Upper lobe of right lung (tissue), 1 donor: ENCODE data around the gene TACR1. TPM values are rescaled to one million over a fixed set of nuclear protein-coding genes. Genes with fewer than 3 reads are reported as not detected.

Experiments
- ATAC-seq: fragments of 200-7000 bp; cut with Tn5 transposase; one replicate; pipeline ENCODE4 v1.9.1; 2020; ENCODE audit warnings: mild to moderate bottlenecking, moderate library complexity
- DNase-seq: peaks from one replicate; pipeline ENCODE4 v3.0.0-alpha.2; 2020
- H3K27ac ChIP-seq: fragments of 200-600 bp; one replicate; pipeline ENCODE4 v1.8.0; 2022
- H3K27me3 ChIP-seq: fragments of 200-600 bp; one replicate; pipeline ENCODE4 v1.8.0; 2022; ENCODE audit warnings: mild to moderate bottlenecking
- H3K36me3 ChIP-seq: fragments of 200-600 bp; one replicate; pipeline ENCODE4 v1.8.0; 2022
- H3K4me1 ChIP-seq: fragments of 200-600 bp; one replicate; pipeline ENCODE4 v1.8.0; 2022
- H3K4me3 ChIP-seq: fragments of 200-600 bp; one replicate; pipeline ENCODE4 v1.8.0; 2022; ENCODE audit warnings: mild to moderate bottlenecking
- H3K9me3 ChIP-seq: fragments of 200-600 bp; one replicate; pipeline ENCODE4 v1.8.0; 2022
- intact Hi-C: fragments of 100-400 bp; cut with DNase I; formaldehyde crosslinking; loops from one replicate; pipeline ENCODE4 v1.11.0; 2022
- total RNA-seq: library from RNA; stranded (reverse); fragmentation: NEBNext Ultra II Directional; extraction: Animal tissue kit (Norgen Biotek cat#: 25700); gene quantifications from one replicate; pipeline ENCODE4 v1.2.1, GENCODE V29; 2021
- TF ChIP-seq, protein P1 (sequence below): fragments of 200-600 bp; IDR thresholded peaks from one replicate; pipeline ENCODE4 v1.8.0; 2022; ENCODE audit warnings: antibody characterized with exemption
- donor health status: DM: no; HTN: yes; CAD: no; lungs with severe emphysema.

The TACR1 gene
- total RNA-seq, 1 donor from 2014 or later, result 1.4 TPM

DNA sequence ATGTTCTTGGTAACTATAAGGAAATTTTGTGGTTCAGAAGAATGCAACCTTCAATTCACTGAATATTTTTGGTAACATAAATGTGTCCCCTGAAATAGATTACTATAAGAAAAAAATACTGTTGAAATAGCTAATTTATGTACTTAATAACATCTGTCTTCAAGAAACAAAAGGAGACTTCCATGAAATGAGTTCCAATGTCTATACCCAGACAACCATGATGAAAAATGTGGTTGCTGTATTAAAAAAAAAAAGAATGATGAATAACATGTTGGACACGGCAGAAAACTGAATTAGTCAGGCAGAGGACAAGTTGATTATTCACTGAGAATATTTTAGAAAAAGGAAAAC is 98.5 kb downstream of the TACR1 start:
- TF ChIP-seq, protein P1, sequence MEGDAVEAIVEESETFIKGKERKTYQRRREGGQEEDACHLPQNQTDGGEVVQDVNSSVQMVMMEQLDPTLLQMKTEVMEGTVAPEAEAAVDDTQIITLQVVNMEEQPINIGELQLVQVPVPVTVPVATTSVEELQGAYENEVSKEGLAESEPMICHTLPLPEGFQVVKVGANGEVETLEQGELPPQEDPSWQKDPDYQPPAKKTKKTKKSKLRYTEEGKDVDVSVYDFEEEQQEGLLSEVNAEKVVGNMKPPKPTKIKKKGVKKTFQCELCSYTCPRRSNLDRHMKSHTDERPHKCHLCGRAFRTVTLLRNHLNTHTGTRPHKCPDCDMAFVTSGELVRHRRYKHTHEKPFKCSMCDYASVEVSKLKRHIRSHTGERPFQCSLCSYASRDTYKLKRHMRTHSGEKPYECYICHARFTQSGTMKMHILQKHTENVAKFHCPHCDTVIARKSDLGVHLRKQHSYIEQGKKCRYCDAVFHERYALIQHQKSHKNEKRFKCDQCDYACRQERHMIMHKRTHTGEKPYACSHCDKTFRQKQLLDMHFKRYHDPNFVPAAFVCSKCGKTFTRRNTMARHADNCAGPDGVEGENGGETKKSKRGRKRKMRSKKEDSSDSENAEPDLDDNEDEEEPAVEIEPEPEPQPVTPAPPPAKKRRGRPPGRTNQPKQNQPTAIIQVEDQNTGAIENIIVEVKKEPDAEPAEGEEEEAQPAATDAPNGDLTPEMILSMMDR, result no peak
- DNase-seq, result no peak
- Histone ChIP-seq H3K36me3 (no peaks in the 10 kb centered on the region), H3K4me1 (no peaks in the 10 kb centered on the region), H3K4me3 (no peak overlapping the region), H3K9me3 (no peaks in the 10 kb centered on the region), H3K27ac (no peak overlapping the region), H3K27me3 (no peaks in the 10 kb centered on the region)
- intact Hi-C loops, result no loop called here
- no peak for ATAC-seq

DNA sequence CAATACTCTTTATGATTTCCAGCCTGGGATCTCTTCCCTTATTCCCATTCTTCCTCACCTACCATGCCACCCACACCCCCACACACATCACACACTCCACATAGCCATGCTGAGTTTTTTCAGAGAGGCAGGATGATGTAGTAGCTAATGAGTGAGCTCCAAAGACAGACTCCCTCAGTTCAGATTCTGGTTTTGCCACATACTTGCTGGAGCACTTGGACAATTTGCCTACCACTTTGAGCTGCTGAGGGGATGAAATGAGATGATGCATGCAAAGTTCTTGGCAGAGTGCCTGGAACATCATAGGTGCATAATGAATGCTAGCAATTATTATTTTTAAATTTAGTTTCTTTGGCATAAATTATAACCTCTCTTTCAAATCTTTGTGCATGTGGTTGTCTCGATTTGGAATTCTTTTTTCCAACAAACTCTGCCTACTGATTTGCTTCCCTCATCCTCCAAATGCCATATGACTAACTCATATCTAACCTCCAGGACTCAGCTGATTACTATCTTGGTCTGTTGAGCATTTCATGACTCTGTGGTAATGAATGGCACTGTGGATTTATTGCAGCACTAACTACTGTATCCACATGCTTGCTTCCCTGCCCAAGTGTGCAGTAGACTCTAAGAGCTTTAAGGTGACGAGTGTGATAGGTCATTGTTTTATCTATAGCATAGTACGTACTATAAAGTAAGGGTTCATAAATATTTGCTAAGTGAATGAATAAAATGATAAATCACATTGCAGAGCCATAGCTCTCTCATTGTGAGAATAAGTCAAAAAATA is 99.1 kb downstream of the TACR1 start:
- Histone ChIP-seq H3K36me3 (no peaks in the 10 kb centered on the region), H3K27ac (no peak overlapping the region), H3K9me3 (no peaks in the 10 kb centered on the region), H3K4me1 (no peaks in the 10 kb centered on the region), H3K27me3 (no peaks in the 10 kb centered on the region), H3K4me3 (no peak overlapping the region)
- TF ChIP-seq, protein P1, result no peak
- DNase-seq, result no peak
- intact Hi-C loops, result no loop called here
- ATAC-seq, result no peak

DNA sequence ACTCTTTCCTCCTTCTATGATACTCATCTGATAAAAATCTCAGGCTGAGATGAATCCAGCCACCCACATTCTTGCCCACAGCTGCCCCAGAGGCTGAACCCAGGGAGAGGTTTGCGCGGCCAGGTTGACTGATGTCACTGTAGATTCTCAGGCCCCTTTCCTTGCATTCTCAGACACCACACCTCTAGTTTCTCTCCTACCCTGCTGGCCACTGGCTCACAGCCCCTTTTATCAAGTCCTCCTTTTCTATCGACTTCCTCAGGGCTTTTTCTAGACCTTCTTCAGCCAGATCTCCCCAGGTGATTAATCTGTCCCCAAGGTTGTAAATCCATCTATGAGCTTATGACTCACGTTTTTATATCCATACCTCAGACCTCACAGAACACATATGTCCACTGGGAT is 99.8 kb downstream of the TACR1 start:
- no peaks in the 10 kb centered on the region for H3K27me3 ChIP-seq
- no peak for ATAC-seq
- TF ChIP-seq, protein P1, result no peak
- intact Hi-C loops, result no loop called here
- no peak for DNase-seq
- H3K36me3 ChIP-seq, result no peaks in the 10 kb centered on the region
- H3K4me1 ChIP-seq, result no peaks in the 10 kb centered on the region
- no peak overlapping the region for H3K27ac ChIP-seq
- H3K9me3 ChIP-seq, result no peaks in the 10 kb centered on the region
- no peak overlapping the region for H3K4me3 ChIP-seq

- Histone ChIP-seq H3K9me3 (no peaks in the 10 kb centered on the region), H3K27ac (no peak overlapping the region), H3K27me3 (no peaks in the 10 kb centered on the region), H3K36me3 (no peaks in the 10 kb centered on the region), H3K4me3 (no peak overlapping the region), H3K4me1 (no peaks in the 10 kb centered on the region)
- intact Hi-C loops, result no loop called here
- DNase-seq (no peak), ATAC-seq (peak; percentile 48)
- TF ChIP-seq, protein P1, result peak; percentile 26
Observed at GRCh38 chr2:75098856-75099255, 100.5 kb downstream of the TACR1 start.

DNA sequence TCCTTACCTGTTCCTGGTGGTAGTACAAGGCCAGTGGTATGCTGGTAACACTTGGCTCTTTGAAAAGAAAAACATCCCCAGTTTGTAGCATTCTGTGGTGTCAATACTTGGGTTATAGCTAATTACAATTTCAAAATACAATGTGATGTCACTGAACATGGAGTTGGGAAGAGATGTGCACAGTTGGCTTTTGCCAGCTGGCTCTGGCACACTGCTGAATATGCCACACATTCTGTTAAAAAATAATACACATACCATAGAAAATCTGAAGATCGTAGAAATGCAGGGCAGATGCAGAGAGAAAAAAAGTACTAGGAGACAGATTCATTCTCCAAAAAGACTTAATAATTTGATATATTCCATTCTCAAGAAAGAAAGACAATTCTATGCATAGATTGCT is 101.5 kb downstream of the TACR1 start:
- no peak for ATAC-seq
- no peaks in the 10 kb centered on the region for H3K27me3 ChIP-seq
- H3K9me3 ChIP-seq, result no peaks in the 10 kb centered on the region
- H3K36me3 ChIP-seq, result no peaks in the 10 kb centered on the region
- no peak overlapping the region for H3K27ac ChIP-seq
- H3K4me1 ChIP-seq, result no peaks in the 10 kb centered on the region
- TF ChIP-seq, protein P1, result no peak
- H3K4me3 ChIP-seq, result no peak overlapping the region
- no peak for DNase-seq
- intact Hi-C loops, result no loop called here

- ATAC-seq, result no peak
- TF ChIP-seq, protein P1, result no peak
- no peak for DNase-seq
- no peaks in the 10 kb centered on the region for H3K36me3 ChIP-seq
- no peak overlapping the region for H3K27ac ChIP-seq
- no peaks in the 10 kb centered on the region for H3K4me1 ChIP-seq
- intact Hi-C loops, result no loop called here
- no peaks in the 10 kb centered on the region for H3K27me3 ChIP-seq
- H3K4me3 ChIP-seq, result no peak overlapping the region
- H3K9me3 ChIP-seq, result no peaks in the 10 kb centered on the region
Observed at GRCh38 chr2:75094405-75094804, 104.9 kb downstream of the TACR1 start.
